Pancreas (tissue), 10 donors: ENCODE data around the gene SLC36A3. TPM values are rescaled to one million over a fixed set of nuclear protein-coding genes. Genes with fewer than 3 reads are reported as not detected.

ENCODE experiments used
- ATAC-seq, 4 donors: fragments of 200-7000 bp; cut with Tn5 transposase; one replicate each; pipeline versions ENCODE4 v1.8.0 to v1.9.1; 2020; ENCODE audit warnings: mild to moderate bottlenecking in 4 of 4, moderate library complexity in 4 of 4
- DNase-seq, 6 donors: peaks; one replicate each; pipeline ENCODE4 v3.0.0-alpha.2; 2020
- FAIRE-seq: peaks from 2 replicates; lab custom pipeline; 2012; peaks lifted over from hg19 to GRCh38; lab: Jason Lieb, UNC
- H3K27ac ChIP-seq, 4 donors: fragments of 200-600 bp; sonication (generic); 1 replicate in 3 of 4; 2 replicates in 1 of 4; pipeline versions ENCODE4 v1.5.0 to v1.8.0; 2020
- H3K27me3 ChIP-seq, 4 donors: fragments of 200-600 bp; one replicate each; pipeline ENCODE4 v1.8.0; 2021
- H3K36me3 ChIP-seq, 3 donors: fragments of 200-600 bp; sonication (generic) in 1 of 3; one replicate each; pipeline versions ENCODE4 v1.5.0 to v1.8.0; 2020 to 2021
- H3K4me1 ChIP-seq, 3 donors: fragments of 200-600 bp; one replicate each; pipeline ENCODE4 v1.8.0; 2021
- H3K4me3 ChIP-seq, 4 donors: fragments of 200-600 bp; sonication (generic) in 2 of 4; one replicate each; pipeline versions ENCODE4 v1.5.0 to v1.8.0; 2020 to 2021
- H3K9me3 ChIP-seq, 4 donors: fragments of 200-600 bp; one replicate each; pipeline ENCODE4 v1.8.0; 2021
- CTCF ChIP-seq, 4 donors: fragments of 200-600 bp; sonication (generic) in 3 of 4; IDR thresholded peaks; one replicate each; pipeline versions ENCODE4 v1.5.0 to v1.8.0; 2021; ENCODE audit warnings: antibody characterized with exemption in 4 of 4
- WGBS, 2 donors: extraction: QIAGEN DNeasy Blood & Tissue Kit; methylation state at CpG; one replicate each; pipeline ENCODE4 v1.1.7; 2013; 5-methylcytosine and 5-hydroxymethylcytosine counted together
- intact Hi-C, 3 donors: fragments of 100-400 bp; cut with DNase I; formaldehyde crosslinking; loops; one replicate each; pipeline versions ENCODE4 v1.11.1 to v1.14.2; 2022
- polyA plus RNA-seq, 2 donors: library from polyadenylated mRNA; stranded (reverse); fragments of 200-250 nt; gene quantifications; one replicate each; pipeline ENCODE4 v1.2.3, GENCODE V29; 2013
- total RNA-seq, 6 donors: library from RNA; stranded (reverse); fragmentation: NEBNext Ultra II Directional in 4 of 6; extraction: Animal tissue kit (Norgen Biotek cat#: 25700) in 4 of 6; gene quantifications; one replicate each; pipeline versions ENCODE4 v1.2.1 to v1.2.4, GENCODE V29; 2021 to 2023
- donor health status: healthy with polysubstance abuse.
- donor health status: DM: no; HTN: no; CAD: no; lungs with moderate emphysema.
- donor health status: DM: no; HTN: no; CAD: no.
- donor health status: control.
- donor health status: control.
- donor health status: Bipolar disorder and iron deficiency.
- donor health status: DM: yes; HTN: yes; CAD: no.
- donor health status: DM: no; HTN: no; CAD: no.
- donor health status: DM: no; HTN: no; CAD: no.
- donor health status: DM: yes; HTN: yes; CAD: no.

The SLC36A3 gene
- total and polyA plus RNA-seq, 8 donors: not detected

DNA sequence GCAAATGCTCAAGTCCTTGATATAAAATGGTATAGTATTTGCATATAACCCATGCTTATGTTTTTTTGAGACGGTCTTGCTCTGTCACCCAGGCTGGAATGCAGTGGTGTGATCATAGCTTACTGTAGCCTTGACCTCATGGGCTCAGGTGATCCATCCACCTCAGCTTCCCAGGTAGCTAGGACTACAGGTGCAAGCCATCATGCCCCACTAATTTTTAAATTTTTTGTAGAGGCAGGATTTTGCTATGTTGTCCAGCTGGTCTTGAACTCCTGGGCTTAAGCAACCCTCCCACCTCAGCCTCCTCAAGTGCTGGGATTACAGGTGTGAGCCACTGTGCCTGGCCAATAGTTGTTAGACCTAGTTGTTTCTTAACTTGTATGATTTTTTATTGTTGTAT lies 17.3 kb downstream of the SLC36A3 start:
- 72 to 78% methylated on average over 1 of the region's 1 CpG for WGBS, 2 donors
- Histone ChIP-seq H3K27me3 (no peaks in the 10 kb centered on the region), H3K27ac (no peak overlapping the region), H3K4me3 (no peak overlapping the region), H3K36me3 (no peaks in the 10 kb centered on the region), H3K4me1 (no peaks in the 10 kb centered on the region), H3K9me3 (no peaks in the 10 kb centered on the region)
- no peak for DNase-seq
- no peak for ATAC-seq
- TF ChIP-seq CTCF (IDR thresholded peaks at IDR 0.05): no peak
- FAIRE-seq: no peak
- intact Hi-C loops: no loop called here

DNA sequence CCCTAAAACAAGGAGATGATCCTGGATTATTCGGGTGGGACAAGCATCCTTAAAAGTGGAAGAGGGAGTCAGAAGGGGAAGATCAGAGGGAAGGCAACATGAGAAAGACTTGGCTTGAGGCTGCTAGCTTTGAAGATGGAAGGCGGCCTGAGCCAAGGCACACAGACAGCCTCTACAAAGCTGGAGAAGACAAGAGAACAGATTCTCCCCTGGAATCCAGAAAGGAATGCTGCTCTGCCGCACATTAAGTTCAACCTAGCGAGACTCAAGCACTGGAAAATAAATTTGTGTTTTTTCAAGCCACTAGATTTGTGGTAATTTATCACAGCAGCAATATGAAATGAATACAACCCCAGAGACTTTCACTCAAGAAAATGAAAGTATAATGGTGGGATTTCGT lies 17.9 kb downstream of the SLC36A3 start:
- no peaks in the 10 kb centered on the region for H3K9me3 ChIP-seq
- H3K27ac ChIP-seq: no peak overlapping the region
- no peak for FAIRE-seq
- DNase-seq: no peak
- H3K27me3 ChIP-seq: no peaks in the 10 kb centered on the region
- H3K4me1 ChIP-seq: no peaks in the 10 kb centered on the region
- H3K4me3 ChIP-seq: no peak overlapping the region
- TF ChIP-seq CTCF (IDR thresholded peaks at IDR 0.05): no peak
- intact Hi-C loops: no loop called here
- 54 to 62% methylated on average over 5 of the region's 5 CpGs for WGBS, 2 donors
- no peak for ATAC-seq
- no peaks in the 10 kb centered on the region for H3K36me3 ChIP-seq

- H3K27ac ChIP-seq: no peak overlapping the region
- intact Hi-C loops: no loop called here
- DNase-seq (no peak), ATAC-seq (no peak), FAIRE-seq (no peak)
- H3K4me1 ChIP-seq: no peaks in the 10 kb centered on the region
- H3K27me3 ChIP-seq: no peaks in the 10 kb centered on the region
- 31% methylated on average over 8 of the region's 8 CpGs for WGBS, 2 donors
- H3K4me3 ChIP-seq: no peak overlapping the region
- H3K9me3 ChIP-seq: no peaks in the 10 kb centered on the region
- H3K36me3 ChIP-seq: no peaks in the 10 kb centered on the region
- TF ChIP-seq CTCF (IDR thresholded peaks at IDR 0.05): no peak
Measured at GRCh38 chr5:151284392-151284967, 19.1 kb downstream of the SLC36A3 start.

GRCh38 chr5:151283120-151283825 lies 20.3 kb downstream of the SLC36A3 start:
- no peak for TF ChIP-seq CTCF (IDR thresholded peaks at IDR 0.05)
- FAIRE-seq (no peak), DNase-seq (no peak), ATAC-seq (no peak)
- Histone ChIP-seq H3K4me3 (no peak overlapping the region), H3K27me3 (no peaks in the 10 kb centered on the region), H3K4me1 (no peaks in the 10 kb centered on the region), H3K27ac (no peak overlapping the region), H3K9me3 (no peaks in the 10 kb centered on the region), H3K36me3 (no peaks in the 10 kb centered on the region)
- intact Hi-C loops: no loop called here
- WGBS, 2 donors: 65 to 78% methylated on average over 4 of the region's 4 CpGs

DNA sequence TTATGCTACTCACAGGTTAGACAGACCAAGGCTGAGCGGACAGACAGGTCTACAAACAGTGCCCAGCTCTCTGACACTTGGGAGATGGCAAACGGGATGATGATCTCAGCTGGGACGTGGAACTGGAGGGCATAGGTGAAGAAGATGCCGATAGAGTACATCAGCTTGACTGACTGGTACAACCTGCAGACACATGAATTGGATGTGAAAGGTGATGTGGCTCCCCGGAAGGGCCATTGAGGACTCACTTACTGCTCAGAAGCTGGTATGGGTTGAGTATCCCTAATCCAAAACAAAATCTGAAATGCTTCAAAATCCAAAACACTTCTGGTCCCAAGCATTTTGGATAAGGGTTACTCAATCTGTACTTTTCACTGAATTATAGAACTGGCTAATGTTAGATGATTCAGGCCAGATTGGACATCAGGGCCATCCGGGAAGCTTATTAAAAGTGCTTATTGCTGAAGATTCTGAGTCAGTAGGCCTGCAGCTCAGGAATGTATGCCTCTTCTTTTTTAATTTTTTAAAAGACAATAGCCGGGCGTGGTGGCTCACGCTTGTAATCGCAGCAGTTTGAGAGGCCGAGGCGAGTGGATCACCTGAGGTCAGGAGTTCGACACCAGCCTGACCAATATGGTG lies 22.4 kb downstream of the SLC36A3 start:
- no peak for FAIRE-seq

More for the DNA sequence above, 22.4 kb downstream of the SLC36A3 start:
- intact Hi-C loops: no loop called here
- H3K4me1 ChIP-seq: no peaks in the 10 kb centered on the region
- no peak for TF ChIP-seq CTCF (IDR thresholded peaks at IDR 0.05)
- H3K27me3 ChIP-seq: no peaks in the 10 kb centered on the region
- H3K9me3 ChIP-seq: no peaks in the 10 kb centered on the region
- H3K27ac ChIP-seq: no peak overlapping the region
- ATAC-seq (no peak), DNase-seq (no peak)
- no peak overlapping the region for H3K4me3 ChIP-seq
- 88 to 97% methylated on average over 13 of the region's 13 CpGs for WGBS, 2 donors
- H3K36me3 ChIP-seq: no peaks in the 10 kb centered on the region
